PC-3 (cell line): ENCODE results near the gene VASN. TPM values are rescaled to one million over a fixed set of nuclear protein-coding genes. Genes with fewer than 3 reads are reported as not detected.

Experiments used
- ATAC-seq: fragments of 200-7000 bp; cut with Tn5 transposase; 2 replicates; pipeline ENCODE4 v1.9.1; 2020; ENCODE audit warnings: mild to moderate bottlenecking, moderate library complexity
- BruUV-seq: library from RNA; stranded (reverse); fragments of 400-500 nt; replicated peaks from 2 replicates; lab custom pipeline; 2021; lab: Mats Ljungman, UMichigan
- CTCF ChIA-PET: fragments of 300-600 bp; sonication (Branson Sonifier 250); formaldehyde crosslinking; loops from one replicate; lab custom pipeline; 2022; ENCODE audit warnings: antibody characterized with exemption; lab: Charles Lee
- POLR2A ChIA-PET: fragments of 300-600 bp; sonication (Branson Sonifier 250); formaldehyde crosslinking; loops from one replicate; lab custom pipeline; 2022; ENCODE audit warnings: antibody characterized with exemption; ENCODE audit not compliant: unreplicated experiment; lab: Charles Lee
- DNase-seq: peaks from one replicate; pipeline ENCODE4 v3.0.0-alpha.2; 2015
- H2AFZ ChIP-seq: fragments of 300-600 bp; sonication (generic); 2 replicates; pipeline ENCODE4 v1.6.0; 2016; ENCODE audit warnings: antibody characterized with exemption, low read length
- H3F3A ChIP-seq: fragments of 300-600 bp; sonication (generic); one replicate; pipeline ENCODE4 v1.6.0; 2017; ENCODE audit warnings: antibody characterized with exemption, low read length, control low read depth, mild to moderate bottlenecking; ENCODE audit not compliant: unreplicated experiment
- H3K27ac ChIP-seq: fragments of 300-600 bp; sonication (generic); 2 replicates; pipeline ENCODE4 v1.5.1; 2016; ENCODE audit warnings: mild to moderate bottlenecking, low read length
- H3K27me3 ChIP-seq: fragments of 300-600 bp; sonication (generic); 2 replicates; pipeline ENCODE4 v1.6.1; 2016; ENCODE audit warnings: low read length, mixed read lengths
- H3K36me3 ChIP-seq: fragments of 300-600 bp; sonication (generic); 2 replicates; pipeline ENCODE4 v1.6.1; 2016; ENCODE audit warnings: low read depth, mixed run types, low read length, mixed read lengths
- H3K4me1 ChIP-seq: fragments of 300-600 bp; sonication (generic); 2 replicates; pipeline ENCODE4 v1.5.1; 2016; ENCODE audit warnings: low read length; ENCODE audit not compliant: insufficient read depth
- H3K4me2 ChIP-seq: fragments of 300-600 bp; sonication (generic); 2 replicates; pipeline ENCODE4 v1.6.0; 2016; ENCODE audit warnings: low read length
- H3K4me3 ChIP-seq: fragments of 300-600 bp; sonication (generic); 2 replicates; pipeline ENCODE4 v1.5.1; 2016; ENCODE audit warnings: mild to moderate bottlenecking, low read length, mixed read lengths
- H3K79me2 ChIP-seq: fragments of 300-600 bp; sonication (generic); 2 replicates; pipeline ENCODE4 v1.6.1; 2017; ENCODE audit warnings: low read length, mixed read lengths
- H3K9ac ChIP-seq: fragments of 300-600 bp; sonication (generic); 2 replicates; pipeline ENCODE4 v1.6.0; 2016; ENCODE audit warnings: mild to moderate bottlenecking, low read length
- H3K9me2 ChIP-seq: fragments of 300-600 bp; sonication (generic); replicated peaks from 2 replicates; pipeline ENCODE4 v1.6.1; 2016; ENCODE audit warnings: mixed run types, low read length, mixed read lengths
- H3K9me3 ChIP-seq: fragments of 300-600 bp; sonication (generic); 2 replicates; pipeline ENCODE4 v1.6.1; 2016; ENCODE audit warnings: low read length, mixed read lengths
- H4K20me1 ChIP-seq: fragments of 300-600 bp; sonication (generic); 2 replicates; pipeline ENCODE4 v1.6.1; 2016; ENCODE audit warnings: low read length, mixed read lengths
- CTCF ChIP-seq: fragments of 300-600 bp; sonication (generic); conservative IDR thresholded peaks from 2 replicates; pipeline ENCODE4 v1.5.1; 2017; ENCODE audit warnings: antibody characterized with exemption, low read depth, mild to moderate bottlenecking, low read length
- EZH2 ChIP-seq: fragments of 300-600 bp; sonication (generic); IDR thresholded peaks from one replicate; pipeline ENCODE4 v1.6.1; 2017; ENCODE audit warnings: antibody characterized with exemption, mild to moderate bottlenecking, low read length; ENCODE audit not compliant: unreplicated experiment
- EZH2phosphoT487 ChIP-seq: fragments of 300-600 bp; sonication (generic); IDR thresholded peaks from 2 replicates; pipeline ENCODE4 v1.6.1; 2018; ENCODE audit warnings: mild to moderate bottlenecking, antibody characterized with exemption, low read length, borderline replicate concordance
- intact Hi-C: fragments of 100-400 bp; cut with micrococcal nuclease; formaldehyde crosslinking; loops from 2 replicates; pipeline ENCODE4 v1.9.0; 2023
- total RNA-seq: library from RNA; depleted of rRNA; stranded (reverse); fragments of >200 nt; gene quantifications from 2 replicates; pipeline ENCODE4 v1.2.3, GENCODE V29; 2014

Gene VASN
- total RNA-seq, 1 experiment from 2014 or later = 12.2 TPM

- peak overlapping the region; percentile 100 for H3K4me2 ChIP-seq
- ATAC-seq (no peak), DNase-seq (peak; percentile 47)
- peaks cover 9% of the 10 kb centered on the region; the same call in 1 of the 2 replicates for H4K20me1 ChIP-seq
- TF ChIP-seq CTCF (no peak), EZH2phosphoT487 (no peak), EZH2 (no peak)
- intact Hi-C loops = no loop called here
- peak overlapping the region; percentile 17; the same call in 1 of the 2 replicates for H3K27ac ChIP-seq
- ChIA-PET CTCF (interaction anchor here (0.7 kb wide), 1 partner anchor 29 kb away, joined by 3 read pairs; no protein-coding TSS in a partner anchor), POLR2A (no interaction called here)
- H3K9me2 ChIP-seq = no peaks in the 10 kb centered on the region
- no peaks in the 10 kb centered on the region for H3K9me3 ChIP-seq
- BruUV-seq = no TSS peak
- H3F3A ChIP-seq = no peaks in the 10 kb centered on the region
- no peaks in the 10 kb centered on the region for H3K36me3 ChIP-seq
- H3K4me3 ChIP-seq = peak overlapping the region; percentile 91
- H3K9ac ChIP-seq = no peak overlapping the region
- no peak overlapping the region for H2AFZ ChIP-seq
- no peaks in the 10 kb centered on the region for H3K27me3 ChIP-seq
- H3K4me1 ChIP-seq = peaks cover 65% of the 10 kb centered on the region
- peaks cover 20% of the 10 kb centered on the region for H3K79me2 ChIP-seq
Measured at GRCh38 chr16:4373356-4373908, 1.8 kb downstream of the VASN start.

GRCh38 chr16:4373909-4374742, 2.5 kb downstream of the VASN start:
- Histone ChIP-seq H2AFZ (no peak overlapping the region), H3F3A (no peaks in the 10 kb centered on the region), H4K20me1 (peaks cover 9% of the 10 kb centered on the region; the same call in 1 of the 2 replicates), H3K4me1 (peaks cover 58% of the 10 kb centered on the region), H3K4me2 (peak overlapping the region; percentile 100), H3K79me2 (peaks cover 20% of the 10 kb centered on the region), H3K4me3 (peak overlapping the region; percentile 91; the same call in 1 of the 2 replicates), H3K36me3 (no peaks in the 10 kb centered on the region), H3K27ac (peak overlapping the region; percentile 17), H3K9ac (no peak overlapping the region), H3K9me2 (no peaks in the 10 kb centered on the region), H3K27me3 (no peaks in the 10 kb centered on the region), H3K9me3 (no peaks in the 10 kb centered on the region)
- POLR2A ChIA-PET = no interaction called here
- no peak for TF ChIP-seq EZH2
- no peak for TF ChIP-seq EZH2phosphoT487
- no peak for TF ChIP-seq CTCF
- CTCF ChIA-PET = no interaction called here
- DNase-seq = peak; percentile 48
- BruUV-seq = no TSS peak
- peak; percentile 1; the same call in 1 of the 2 replicates for ATAC-seq
- intact Hi-C loops = no loop called here
